BJ (cell line): ENCODE measurements around the gene REPIN1. TPM values are rescaled to one million over a fixed set of nuclear protein-coding genes. Genes with fewer than 3 reads are reported as not detected.

Experiments used
- CTCF ChIA-PET: fragments of 350-600 bp; formaldehyde crosslinking; extraction: SDS; loops from one replicate; lab custom pipeline; 2021; ENCODE audit warnings: antibody characterized with exemption, inconsistent platforms; lab: Yijun Ruan, JAX
- POLR2A ChIA-PET: fragments of 300-600 bp; sonication (Branson Sonifier 250); formaldehyde crosslinking; extraction: SDS; loops from one replicate; lab custom pipeline; 2021; ENCODE audit warnings: antibody characterized with exemption; lab: Charles Lee
- DNase-seq: peaks from one replicate; pipeline ENCODE4 v3.0.0-alpha.2; 2011; ENCODE audit warnings: low read depth
- H3K27me3 ChIP-seq: 2 replicates; pipeline ENCODE4 v1.6.0; 2011; ENCODE audit warnings: low read length; ENCODE audit not compliant: control insufficient read depth, insufficient read depth
- H3K36me3 ChIP-seq: 2 replicates; pipeline ENCODE4 v1.5.1; 2011; ENCODE audit warnings: low read length; ENCODE audit not compliant: control insufficient read depth, insufficient read depth
- H3K4me3 ChIP-seq: 2 replicates; pipeline ENCODE4 v1.5.1; 2011; ENCODE audit warnings: low read depth, mild to moderate bottlenecking, control low read depth, low read length
- polyA plus RNA-seq: library from polyadenylated mRNA; depleted of rRNA; stranded (reverse); fragments of >200 nt; gene quantifications from 2 replicates; pipeline ENCODE4 v1.2.3, GENCODE V29; 2011
- TF ChIP-seq, protein P1 (sequence below): IDR thresholded peaks from 2 replicates; pipeline ENCODE4 v1.5.1; 2011; ENCODE audit warnings: low read depth, mild to moderate bottlenecking, control low read depth, inconsistent platforms, low read length, moderate library complexity; ENCODE audit not compliant: insufficient read depth

Gene REPIN1
- polyA plus RNA-seq, 1 experiment: 65.7 TPM

- no peak for DNase-seq
- peaks cover 4% of the 10 kb centered on the region; the same call in 1 of the 2 replicates for H3K36me3 ChIP-seq
- ChIA-PET POLR2A (interaction anchor here (0.5 kb wide), 1 partner anchor 38 kb away, joined by 3 read pairs; the partner anchor contains the start of gene REPIN1), CTCF (interaction anchor here (1.1 to 2.3 kb wide), 6 partner anchors 13 to 120 kb away, joined by 3 to 8 read pairs (median 4); no protein-coding TSS in a partner anchor)
- TF ChIP-seq, protein P1, sequence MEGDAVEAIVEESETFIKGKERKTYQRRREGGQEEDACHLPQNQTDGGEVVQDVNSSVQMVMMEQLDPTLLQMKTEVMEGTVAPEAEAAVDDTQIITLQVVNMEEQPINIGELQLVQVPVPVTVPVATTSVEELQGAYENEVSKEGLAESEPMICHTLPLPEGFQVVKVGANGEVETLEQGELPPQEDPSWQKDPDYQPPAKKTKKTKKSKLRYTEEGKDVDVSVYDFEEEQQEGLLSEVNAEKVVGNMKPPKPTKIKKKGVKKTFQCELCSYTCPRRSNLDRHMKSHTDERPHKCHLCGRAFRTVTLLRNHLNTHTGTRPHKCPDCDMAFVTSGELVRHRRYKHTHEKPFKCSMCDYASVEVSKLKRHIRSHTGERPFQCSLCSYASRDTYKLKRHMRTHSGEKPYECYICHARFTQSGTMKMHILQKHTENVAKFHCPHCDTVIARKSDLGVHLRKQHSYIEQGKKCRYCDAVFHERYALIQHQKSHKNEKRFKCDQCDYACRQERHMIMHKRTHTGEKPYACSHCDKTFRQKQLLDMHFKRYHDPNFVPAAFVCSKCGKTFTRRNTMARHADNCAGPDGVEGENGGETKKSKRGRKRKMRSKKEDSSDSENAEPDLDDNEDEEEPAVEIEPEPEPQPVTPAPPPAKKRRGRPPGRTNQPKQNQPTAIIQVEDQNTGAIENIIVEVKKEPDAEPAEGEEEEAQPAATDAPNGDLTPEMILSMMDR: no peak
- H3K27me3 ChIP-seq: no peaks in the 10 kb centered on the region
- peak overlapping the region; percentile 70 for H3K4me3 ChIP-seq
Observed at GRCh38 chr7:150406312-150406566, 37.6 kb downstream of the REPIN1 start.

GRCh38 chr7:150406567-150407421 is 38.2 kb downstream of the REPIN1 start:
- POLR2A ChIA-PET: interaction anchor here (0.5 kb wide), 1 partner anchor 38 kb away, joined by 3 read pairs; the partner anchor contains the start of gene REPIN1
- no peak for DNase-seq
- CTCF ChIA-PET: interaction anchor here (1.0 to 2.3 kb wide), 7 partner anchors 13 to 121 kb away, joined by 3 to 8 read pairs (median 4); partner anchors contain the start of gene REPIN1
- Histone ChIP-seq H3K4me3 (peak overlapping the region; percentile 12), H3K36me3 (peaks cover 4% of the 10 kb centered on the region; the same call in 1 of the 2 replicates), H3K27me3 (no peaks in the 10 kb centered on the region)
- TF ChIP-seq, protein P1: no peak

- H3K36me3 ChIP-seq: peaks cover 4% of the 10 kb centered on the region; the same call in 1 of the 2 replicates
- POLR2A ChIA-PET: no interaction called here
- DNase-seq: no peak
- CTCF ChIA-PET: interaction anchor here (1.0 to 2.3 kb wide), 4 partner anchors 12 to 122 kb away, joined by 3 to 6 read pairs (median 4); partner anchors contain the start of gene REPIN1
- H3K4me3 ChIP-seq: no peak overlapping the region
- no peaks in the 10 kb centered on the region for H3K27me3 ChIP-seq
- TF ChIP-seq, protein P1: no peak
Observed at GRCh38 chr7:150407588-150408392, 39.2 kb downstream of the REPIN1 start.

DNA sequence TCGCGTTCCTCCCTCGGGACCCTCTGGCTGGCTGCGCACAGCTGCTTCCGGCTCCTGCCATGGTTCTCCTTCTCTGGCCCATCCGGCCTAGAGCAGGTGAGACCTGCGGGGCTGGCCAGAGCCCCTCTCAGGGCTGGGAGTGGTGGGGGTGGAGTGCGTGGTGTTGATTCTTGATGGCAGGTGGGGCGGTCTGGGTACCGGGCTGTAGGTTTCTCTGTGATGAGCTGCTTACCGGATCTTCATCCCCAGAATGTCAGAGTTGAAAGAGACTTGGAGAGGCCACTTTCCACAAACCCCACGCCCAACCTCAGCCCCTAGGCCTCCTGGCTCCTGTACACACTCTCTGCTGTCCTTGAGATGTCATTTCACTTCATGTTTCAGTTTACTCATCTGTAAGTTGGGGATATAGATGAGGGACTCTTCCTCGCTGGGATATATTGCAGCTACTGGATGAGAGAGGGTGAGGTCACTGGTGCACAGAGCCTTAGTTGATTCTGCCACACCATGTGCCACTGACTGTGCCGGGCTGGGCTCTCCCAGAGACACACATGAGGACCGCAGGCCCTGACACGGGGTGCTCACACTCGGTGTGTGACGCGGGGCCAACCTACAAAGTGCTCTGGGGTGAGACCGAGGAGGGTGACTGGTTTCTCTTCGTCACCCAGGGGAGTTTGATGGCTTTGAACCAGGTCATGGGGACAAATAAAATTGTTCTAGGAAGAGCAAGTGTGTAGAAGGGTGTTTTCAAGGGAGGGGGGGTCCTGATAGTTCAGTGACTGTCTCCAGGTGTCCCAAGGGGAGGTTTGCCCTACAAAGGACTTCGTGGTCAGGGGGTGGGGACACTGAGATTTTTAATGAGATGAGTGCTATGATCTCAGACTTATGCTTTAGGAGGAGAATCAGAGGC is 40.0 kb downstream of the REPIN1 start:
- Histone ChIP-seq H3K27me3 (no peaks in the 10 kb centered on the region), H3K4me3 (no peak overlapping the region), H3K36me3 (peaks cover 4% of the 10 kb centered on the region; the same call in 1 of the 2 replicates)
- ChIA-PET CTCF (interaction anchor here (1.5 to 2.3 kb wide), 2 partner anchors 10 to 53 kb away, joined by 6 read pairs; no protein-coding TSS in a partner anchor), POLR2A (no interaction called here)
- DNase-seq: no peak
- TF ChIP-seq, protein P1: no peak
